HG03460 (cell line): ENCODE data around the gene CSRP2.

Experiments used
- ATAC-seq: cut with Tn5 transposase; IDR thresholded peaks from one replicate; pipeline ENCODE4 v1.9.1; 2021; ENCODE audit not compliant: unreplicated experiment

The CSRP2 gene

DNA sequence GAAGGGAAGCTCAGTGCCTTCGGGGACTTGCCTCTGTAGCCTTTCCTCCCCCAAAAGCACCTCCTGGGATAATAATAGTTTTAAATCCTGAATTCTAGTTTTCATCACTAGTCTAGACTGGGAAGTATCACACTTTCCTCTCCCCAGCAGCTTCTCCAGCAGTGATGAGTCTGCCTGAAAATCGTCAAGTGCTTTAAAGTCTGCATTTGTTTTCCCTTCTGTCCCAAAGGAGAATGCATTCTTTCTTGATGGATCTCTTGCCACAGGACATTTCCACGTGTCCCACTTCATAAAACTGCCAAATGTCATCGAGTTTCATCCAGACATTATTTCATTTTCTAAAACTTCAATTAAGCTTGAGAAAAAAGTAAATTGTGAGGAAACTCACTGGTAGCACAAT, 15.0 kb downstream of the CSRP2 start:
- no peak for ATAC-seq

DNA sequence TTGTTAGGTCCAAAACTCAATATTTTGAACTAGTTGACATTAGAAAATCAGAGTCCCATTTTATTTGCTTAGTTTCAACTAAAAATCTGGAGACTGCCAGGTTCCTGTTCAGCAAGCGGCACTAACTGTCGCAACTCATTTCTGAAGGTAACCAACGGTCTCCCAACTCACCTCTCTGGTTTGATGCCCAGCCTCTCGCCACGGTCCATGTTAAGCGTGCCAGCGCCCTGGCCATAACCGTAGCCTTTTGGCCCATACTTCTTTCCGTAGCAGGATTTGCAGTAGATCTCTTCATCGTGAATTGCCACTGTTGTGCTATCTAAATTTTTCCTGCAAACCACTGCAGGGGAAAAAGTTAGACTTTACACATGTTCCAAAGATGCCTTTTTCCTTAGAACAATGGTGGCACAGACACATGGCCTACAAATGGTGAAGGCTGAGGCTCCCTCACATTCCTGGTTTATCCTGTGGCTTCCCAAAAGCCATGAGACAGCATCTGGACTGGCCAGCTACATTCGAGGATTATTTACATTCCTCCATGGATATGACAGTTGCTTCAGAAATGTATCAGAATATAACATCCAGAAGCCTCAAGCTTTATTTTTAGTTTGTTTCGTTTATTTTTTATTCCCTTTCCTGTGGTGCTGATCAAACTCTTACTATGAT, 15.7 kb downstream of the CSRP2 start:
- ATAC-seq: no peak

DNA sequence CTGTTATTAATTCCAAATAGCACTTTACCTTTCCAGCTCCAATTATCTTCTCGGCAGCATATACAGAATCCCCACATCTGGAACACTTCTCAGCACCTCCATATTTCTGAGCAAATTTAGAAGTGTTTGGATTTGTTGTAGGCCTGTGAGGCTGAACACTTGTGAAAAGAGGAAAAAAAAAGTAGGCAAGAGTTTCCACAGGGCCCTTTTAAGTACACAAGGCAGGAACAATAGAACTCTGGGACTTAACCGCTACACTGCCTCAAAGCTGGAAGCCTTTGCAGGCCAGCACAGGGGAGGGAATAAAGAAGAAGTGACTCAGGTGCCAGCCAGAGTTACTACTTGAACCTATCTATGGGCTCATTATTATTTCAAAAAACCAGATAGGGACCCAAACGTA, 18.6 kb downstream of the CSRP2 start:
- ATAC-seq: no peak

DNA sequence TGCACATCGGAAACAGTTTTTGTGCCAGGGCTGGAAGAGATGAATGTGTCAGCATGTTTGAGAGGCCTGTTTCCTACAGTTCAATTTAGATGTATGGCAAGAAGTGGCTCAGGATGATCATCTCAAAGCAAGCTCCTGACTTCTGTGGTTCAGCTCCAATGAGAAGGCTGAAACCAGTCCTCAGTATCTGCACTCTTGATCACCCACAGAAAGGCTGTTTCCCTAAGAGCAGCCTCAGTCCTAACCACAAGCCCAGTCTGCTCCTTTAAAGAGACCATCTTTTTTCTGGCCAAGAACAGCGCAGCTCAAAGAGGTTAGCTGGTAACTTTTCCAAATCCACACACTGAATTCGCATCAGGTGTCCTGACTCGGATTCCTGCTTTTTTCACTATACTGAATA, 19.2 kb downstream of the CSRP2 start:
- ATAC-seq: no peak

DNA sequence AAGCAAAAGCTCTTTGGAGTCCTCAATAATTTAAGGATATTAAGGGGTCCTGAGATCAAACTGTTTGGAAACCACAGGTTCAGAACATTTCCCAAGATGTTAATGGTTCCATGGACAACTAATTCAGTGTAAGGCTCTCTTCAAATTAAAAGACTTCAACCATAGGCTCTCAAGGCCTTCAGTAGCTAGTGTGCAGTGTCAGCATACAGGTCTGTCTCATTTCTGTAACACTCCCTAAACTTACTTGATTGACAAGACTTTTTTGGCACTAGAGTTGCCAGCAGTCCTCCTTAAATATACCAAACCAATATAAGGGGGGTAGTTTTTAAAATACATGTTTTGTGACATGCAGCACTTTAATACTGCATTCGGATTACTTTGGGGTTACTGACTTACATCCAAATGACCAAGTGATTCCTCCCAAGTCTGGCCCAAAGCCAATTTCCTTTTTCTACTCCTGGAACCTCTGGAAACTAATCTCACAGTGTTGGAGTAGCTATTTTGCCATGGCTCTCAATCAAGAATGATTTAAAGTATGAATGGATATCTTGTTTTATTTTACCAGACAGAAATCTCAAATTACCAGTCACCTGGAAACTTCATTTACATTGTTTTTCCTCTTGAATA, 22.7 kb downstream of the CSRP2 start:
- ATAC-seq: no peak

DNA sequence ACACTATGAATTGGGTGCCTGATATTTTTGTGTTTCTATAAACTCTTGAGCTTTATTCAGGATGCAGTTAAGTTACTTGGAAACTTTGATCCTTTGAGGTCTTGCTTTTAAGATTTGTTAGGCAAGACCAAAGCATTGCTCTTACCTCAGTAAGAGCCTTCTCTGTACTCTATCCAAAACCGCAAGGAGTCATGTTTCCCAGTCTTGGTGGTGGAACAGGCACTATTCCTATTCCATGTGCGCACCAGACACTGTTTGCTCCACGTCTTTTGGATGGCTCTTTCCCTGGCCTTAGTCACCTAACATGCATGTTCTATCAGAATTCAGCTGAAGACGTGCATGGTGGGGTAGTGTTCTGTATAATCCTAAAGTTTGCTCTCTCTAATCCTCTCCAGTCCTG, 23.5 kb downstream of the CSRP2 start:
- no peak for ATAC-seq

DNA sequence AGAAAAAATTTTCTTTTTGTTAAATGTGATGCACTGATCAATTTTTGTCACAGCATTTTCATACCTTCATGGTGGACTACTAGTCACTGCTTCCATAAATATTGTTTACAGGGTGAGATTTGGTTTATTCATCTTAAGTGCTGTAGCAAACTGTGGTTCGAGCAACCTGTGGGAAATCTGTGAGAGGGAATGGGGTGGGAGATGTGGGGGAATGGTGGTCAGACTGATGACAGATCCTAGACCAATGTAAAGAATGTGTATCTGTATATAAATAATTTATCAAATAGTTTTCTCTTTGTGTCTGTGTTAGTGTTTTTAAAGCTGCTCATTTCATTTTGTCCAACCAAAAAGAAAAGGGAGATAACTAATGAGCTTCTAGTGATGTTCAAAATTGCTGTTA, 26.7 kb downstream of the CSRP2 start:
- ATAC-seq: no peak

DNA sequence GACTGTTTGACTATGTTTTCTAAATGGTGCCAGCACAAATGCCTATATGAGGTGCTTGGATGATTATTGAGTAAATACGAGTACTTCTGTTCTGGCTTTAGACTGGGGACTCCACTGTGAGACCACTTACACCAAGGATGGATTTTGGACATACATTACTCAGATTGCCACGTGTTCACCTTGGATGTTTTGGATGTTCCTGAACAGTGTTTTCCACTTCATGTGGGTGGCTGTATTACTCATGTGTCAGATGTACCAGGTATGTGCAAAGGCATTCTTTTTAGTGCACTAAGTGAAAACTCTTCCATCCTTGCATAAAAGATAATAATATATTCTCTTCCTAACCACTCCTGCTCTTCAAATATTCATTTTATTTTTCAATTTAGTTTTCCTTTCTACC, 30.7 kb downstream of the CSRP2 start:
- ATAC-seq: no peak

DNA sequence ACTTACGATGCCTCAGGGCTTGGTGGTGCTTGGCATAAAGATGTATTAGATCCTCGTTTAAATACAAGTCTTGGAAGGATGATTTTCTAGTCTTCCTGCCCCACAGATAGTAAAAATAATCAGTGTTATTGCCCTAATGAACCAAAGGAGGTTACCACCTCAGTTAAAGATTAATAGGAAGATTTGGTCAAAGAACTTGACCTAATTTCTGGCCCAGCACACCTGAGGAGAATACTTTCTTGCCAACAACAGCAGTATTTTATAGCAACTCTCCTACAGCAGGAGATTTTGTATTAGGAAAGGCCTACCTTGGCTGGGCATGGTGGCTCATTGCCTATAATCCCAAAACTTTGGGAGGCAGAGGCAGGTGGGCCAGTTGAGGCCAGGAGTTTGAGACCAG, 31.6 kb downstream of the CSRP2 start:
- ATAC-seq: no peak

DNA sequence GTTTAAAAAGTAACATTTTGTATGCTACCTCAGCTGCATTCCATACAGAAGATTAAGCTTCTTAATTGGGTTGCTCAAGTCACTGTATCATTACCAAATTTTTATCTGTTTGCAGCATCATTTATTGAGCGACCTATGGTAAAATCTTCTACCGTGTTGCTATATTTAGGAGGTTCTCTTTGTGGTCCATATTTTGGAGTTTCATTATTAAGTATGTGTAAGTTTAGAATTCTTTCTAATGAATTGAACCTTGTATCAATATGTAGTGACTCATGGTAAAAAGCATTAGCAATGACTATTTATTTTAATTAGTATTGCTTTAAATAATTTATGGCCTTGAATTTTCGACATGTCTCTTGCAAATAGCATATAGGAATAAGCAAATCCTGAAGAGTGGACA, 42.2 kb downstream of the CSRP2 start:
- ATAC-seq: no peak

DNA sequence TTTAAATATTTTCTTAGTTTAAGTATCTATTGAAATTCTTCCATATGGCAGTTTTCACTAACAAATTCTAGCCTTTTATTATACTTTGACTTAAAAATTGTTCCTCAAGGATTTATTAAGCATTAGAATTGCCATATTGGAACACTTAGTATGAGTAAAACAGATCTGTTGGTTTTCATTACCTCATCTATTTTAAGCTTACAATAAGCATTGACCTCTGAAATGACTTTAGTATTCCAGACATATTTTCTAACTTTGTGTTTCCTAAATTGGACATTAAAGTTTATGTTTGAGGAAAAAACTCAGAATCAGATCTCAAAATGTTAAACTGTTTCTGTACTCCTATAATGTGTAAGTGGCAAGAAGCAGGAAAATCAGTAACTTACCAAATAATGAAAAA, 48.4 kb downstream of the CSRP2 start:
- ATAC-seq: no peak

DNA sequence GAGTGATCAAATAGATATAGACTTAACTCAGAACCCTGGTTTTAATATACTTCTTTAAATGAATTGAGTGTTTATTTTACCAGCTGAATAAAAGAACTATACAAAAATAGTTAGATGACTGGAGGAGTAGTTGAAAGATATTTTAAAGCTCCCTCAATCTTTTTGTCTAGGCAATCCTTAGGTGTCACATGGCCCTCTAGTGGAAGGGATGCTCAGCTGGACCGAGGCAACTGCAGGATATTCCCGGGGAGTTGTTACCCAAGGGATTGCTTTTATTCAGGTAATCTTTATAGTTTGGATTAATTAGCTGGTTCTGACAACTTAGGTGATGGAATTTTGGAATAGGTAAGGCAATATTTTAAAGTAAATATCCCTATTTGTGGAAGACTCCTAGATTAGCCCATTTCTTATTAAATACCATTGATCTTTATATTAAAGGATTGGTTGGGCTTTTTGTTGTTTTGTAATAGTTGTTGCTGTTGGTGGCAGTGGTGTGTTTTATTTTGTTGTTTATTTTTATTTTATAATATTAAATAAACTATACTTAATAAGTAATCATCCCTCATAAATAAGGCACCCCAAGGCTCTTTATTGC, 57.8 kb downstream of the CSRP2 start:
- ATAC-seq: no peak

DNA sequence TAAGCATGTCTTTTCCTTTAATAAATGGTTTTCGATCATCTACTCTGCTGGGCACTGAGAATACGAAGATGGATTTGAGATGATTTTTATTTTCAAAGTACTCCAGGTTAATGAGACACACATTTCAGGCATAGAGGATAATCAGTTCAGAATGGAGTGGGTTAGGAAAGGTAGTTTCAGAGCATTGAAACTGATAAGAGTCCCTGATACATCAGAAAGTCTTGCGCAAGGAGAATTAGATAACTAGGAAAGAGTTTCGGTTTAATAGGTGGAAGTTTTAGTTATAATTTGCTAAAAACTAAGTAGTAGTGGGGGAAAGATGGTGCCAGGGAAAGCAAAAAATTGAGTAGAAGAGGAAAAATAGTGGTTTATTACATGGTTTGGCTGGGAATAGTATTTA, 64.8 kb downstream of the CSRP2 start:
- ATAC-seq: no peak

DNA sequence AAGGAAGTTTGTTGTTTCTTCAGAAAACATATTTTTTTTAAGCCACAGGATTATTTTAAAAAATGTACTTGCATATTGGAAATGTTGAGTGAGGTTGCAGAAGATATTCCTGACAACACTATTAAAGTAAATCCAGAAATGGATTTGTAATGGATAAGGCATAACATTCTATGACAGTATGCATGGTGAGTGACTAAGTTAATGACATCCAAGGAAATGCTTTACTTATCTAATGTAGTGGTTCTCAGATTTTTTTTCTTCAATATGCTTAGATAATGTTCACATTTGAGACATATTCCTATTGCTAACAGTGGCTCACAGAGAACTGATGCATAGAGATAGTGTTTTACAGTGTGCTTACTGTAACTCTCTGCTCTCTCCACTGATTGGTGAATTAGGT, 65.6 kb downstream of the CSRP2 start:
- no peak for ATAC-seq

DNA sequence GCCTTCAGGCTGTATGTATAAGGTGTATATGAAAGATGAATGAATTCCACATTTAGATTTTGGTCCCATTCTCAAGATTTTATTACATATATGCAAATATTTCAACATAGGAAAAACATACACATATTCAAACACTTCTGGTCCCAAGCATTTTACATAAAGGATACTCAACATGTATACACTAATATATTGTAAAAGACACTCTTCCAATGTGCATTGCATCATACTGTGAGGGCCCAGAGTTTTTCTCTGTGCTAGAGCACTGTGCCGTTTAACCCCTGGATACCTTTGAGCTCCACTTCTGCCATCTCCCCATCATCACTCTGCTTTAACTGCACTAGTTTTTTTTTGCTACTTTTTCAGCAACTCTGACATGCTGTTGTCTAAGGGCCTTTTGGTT, 66.8 kb downstream of the CSRP2 start:
- ATAC-seq: no peak

DNA sequence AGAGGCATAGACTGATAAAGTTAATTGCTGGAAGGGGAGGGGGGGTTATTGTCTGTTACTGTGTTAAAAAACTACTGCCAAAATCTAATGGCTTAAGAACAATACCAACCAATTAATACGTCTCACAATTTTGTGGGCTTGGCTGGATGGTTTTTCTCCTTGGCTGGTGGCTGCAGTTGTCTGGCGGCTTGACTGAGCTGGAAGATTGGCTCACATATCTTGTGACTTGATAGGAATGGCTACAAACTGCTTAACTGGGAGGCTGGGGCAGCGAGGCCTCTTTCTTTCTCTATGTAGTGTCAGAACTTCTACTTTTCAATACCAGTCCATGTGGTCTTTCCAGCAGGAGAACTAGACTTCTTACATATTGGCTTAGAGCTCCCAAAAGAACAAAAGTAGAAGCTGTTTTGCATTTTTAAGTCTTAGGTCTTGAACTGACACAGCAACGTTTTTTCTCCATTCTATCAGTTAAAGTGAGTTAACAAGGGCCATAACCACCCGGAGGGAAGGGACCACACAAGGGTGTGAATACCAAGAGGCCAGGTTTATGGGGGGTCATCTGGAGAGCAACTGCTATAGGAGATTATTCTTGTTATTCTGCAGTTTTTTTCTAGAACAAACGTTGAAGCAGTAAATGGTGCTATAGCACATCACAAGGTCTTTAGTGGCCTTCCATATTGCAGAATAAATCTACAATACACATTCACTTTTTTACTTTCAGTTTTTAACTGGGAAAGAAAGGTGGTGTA, 68.0 kb downstream of the CSRP2 start:
- ATAC-seq: no peak
